Chondrocyte (in vitro differentiated cells): ENCODE data around the gene CEP72. TPM values are rescaled to one million over a fixed set of nuclear protein-coding genes. Genes with fewer than 3 reads are reported as not detected.

ENCODE experiments used
- DNase-seq: peaks from one replicate; pipeline ENCODE4 v3.0.0; 2021; ENCODE audit warnings: mixed read lengths, low spot score
- H3K27ac Mint-ChIP-seq: one replicate; pipeline ENCODE4 v1.8.0; 2021; ENCODE audit warnings: mild to moderate bottlenecking, moderate library complexity, mixed read lengths; ENCODE audit not compliant: unreplicated experiment
- H3K27me3 Mint-ChIP-seq: 2 replicates; pipeline ENCODE4 v1.8.0; 2021; ENCODE audit warnings: low read depth, mixed read lengths
- H3K36me3 Mint-ChIP-seq: 2 replicates; pipeline ENCODE4 v1.8.0; 2021; ENCODE audit warnings: low read depth, mixed read lengths
- H3K4me1 Mint-ChIP-seq: 2 replicates; pipeline ENCODE4 v1.8.0; 2021; ENCODE audit warnings: low read depth, mild to moderate bottlenecking, mixed read lengths
- H3K4me3 Mint-ChIP-seq: one replicate; pipeline ENCODE4 v1.8.0; 2021; ENCODE audit warnings: mild to moderate bottlenecking, moderate library complexity, mixed read lengths; ENCODE audit not compliant: unreplicated experiment
- H3K9me3 Mint-ChIP-seq: 2 replicates; pipeline ENCODE4 v1.8.0; 2021; ENCODE audit warnings: low read depth, mixed read lengths
- CTCF ChIP-seq: fragments of 200-600 bp; sonication (generic); IDR thresholded peaks from 2 replicates; pipeline ENCODE4 v1.5.0; 2021; ENCODE audit warnings: antibody characterized with exemption, mild to moderate bottlenecking, moderate library complexity
- total RNA-seq: library from RNA; stranded (reverse); gene quantifications from 3 replicates; pipeline ENCODE4 v1.2.1, GENCODE V29; 2021

The CEP72 gene
- total RNA-seq, 1 donor from 2014 or later: 3.3 TPM

- peaks cover 4% of the 10 kb centered on the region for H3K4me1 Mint-ChIP-seq
- peak; percentile 75 for DNase-seq
- no peak overlapping the region for H3K4me3 Mint-ChIP-seq
- no peak overlapping the region for H3K27ac Mint-ChIP-seq
- peaks cover 27% of the 10 kb centered on the region for H3K27me3 Mint-ChIP-seq
- H3K9me3 Mint-ChIP-seq: peaks cover 21% of the 10 kb centered on the region
- peaks cover 10% of the 10 kb centered on the region for H3K36me3 Mint-ChIP-seq
- TF ChIP-seq CTCF: no peak
Measured at GRCh38 chr5:570886-571285, 41.3 kb upstream of the CEP72 start.

- peaks cover 31% of the 10 kb centered on the region for H3K27me3 Mint-ChIP-seq
- no peak overlapping the region for H3K4me3 Mint-ChIP-seq
- DNase-seq: peak; percentile 56
Measured at GRCh38 chr5:571791-572190, 40.3 kb upstream of the CEP72 start.

GRCh38 chr5:572398-573019, 39.6 kb upstream of the CEP72 start:
- H3K9me3 Mint-ChIP-seq: peaks cover 19% of the 10 kb centered on the region
- peak; percentile 18 for DNase-seq
- H3K36me3 Mint-ChIP-seq: peaks cover 10% of the 10 kb centered on the region
- no peaks in the 10 kb centered on the region for H3K4me1 Mint-ChIP-seq
- no peak for TF ChIP-seq CTCF
- H3K27ac Mint-ChIP-seq: no peak overlapping the region
- no peak overlapping the region for H3K4me3 Mint-ChIP-seq
- H3K27me3 Mint-ChIP-seq: peaks cover 23% of the 10 kb centered on the region

More at GRCh38 chr5:571791-572190, 40.3 kb upstream of the CEP72 start:
- Mint-ChIP-seq H3K36me3 (peaks cover 13% of the 10 kb centered on the region), H3K27ac (no peak overlapping the region), H3K4me1 (no peaks in the 10 kb centered on the region), H3K9me3 (peaks cover 22% of the 10 kb centered on the region)
- TF ChIP-seq CTCF: no peak

- DNase-seq: no peak
- Mint-ChIP-seq H3K36me3 (peaks cover 10% of the 10 kb centered on the region), H3K4me1 (no peaks in the 10 kb centered on the region), H3K9me3 (peaks cover 26% of the 10 kb centered on the region), H3K27me3 (peaks cover 24% of the 10 kb centered on the region), H3K27ac (no peak overlapping the region), H3K4me3 (no peak overlapping the region)
- no peak for TF ChIP-seq CTCF
Measured at GRCh38 chr5:573206-573605, 38.9 kb upstream of the CEP72 start.

- peak; percentile 87 for DNase-seq
- no peaks in the 10 kb centered on the region for H3K4me1 Mint-ChIP-seq
- H3K27me3 Mint-ChIP-seq: peaks cover 22% of the 10 kb centered on the region
- H3K27ac Mint-ChIP-seq: no peak overlapping the region
- no peak for TF ChIP-seq CTCF
- H3K36me3 Mint-ChIP-seq: peaks cover 13% of the 10 kb centered on the region
- peaks cover 29% of the 10 kb centered on the region for H3K9me3 Mint-ChIP-seq
- no peak overlapping the region for H3K4me3 Mint-ChIP-seq
Measured at GRCh38 chr5:573976-574375, 38.2 kb upstream of the CEP72 start.
